SW480 (cell line): Measurements from ENCODE around the gene NQO2.
"Not testable (repeated sequence)": the region's sequence is repeated elsewhere in the genome, so short reads cannot be mapped to it uniquely, and the experiment has no call there.

Source experiments
- DNase-seq: peaks from one replicate; pipeline ENCODE4 v3.0.0-alpha.2; 2016; ENCODE audit warnings: low spot score

Gene NQO2

GRCh38 chr6:2989332-2990247 lies 10.1 kb upstream of the NQO2 start:
- peak; percentile 94 for DNase-seq

DNA sequence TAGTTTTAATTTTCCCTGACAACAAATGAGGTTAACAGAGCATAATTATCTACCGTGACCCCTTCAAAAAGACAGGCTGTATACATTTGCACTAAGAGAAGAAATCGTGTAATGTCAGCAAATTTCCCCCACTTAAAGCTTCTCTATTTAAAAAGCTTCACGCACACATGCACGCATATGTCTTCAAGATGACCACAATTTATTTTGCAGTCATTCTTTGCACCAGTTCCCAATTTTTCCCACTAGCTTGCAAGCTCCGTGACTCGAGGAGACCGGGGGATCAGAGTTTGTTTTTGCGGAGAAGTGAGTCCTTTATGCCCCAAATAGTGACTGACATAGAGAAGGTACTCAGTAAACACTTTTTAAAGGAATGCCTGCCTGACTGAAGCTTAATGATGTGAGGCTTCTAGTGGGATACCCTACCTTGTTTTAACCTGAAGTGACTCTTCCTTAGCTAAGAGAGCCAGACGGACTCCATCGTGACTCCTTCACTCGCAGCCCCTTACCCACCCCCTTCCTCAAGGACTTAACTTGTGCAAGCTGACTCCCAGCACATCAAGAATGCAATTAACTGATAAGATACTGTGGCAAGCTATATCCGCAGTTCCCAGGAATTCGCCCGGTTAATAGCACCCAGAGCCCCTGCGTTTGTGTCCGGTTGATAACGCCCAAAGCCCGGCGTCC lies 9.3 kb upstream of the NQO2 start:
- DNase-seq = peak; percentile 34

- no peak for DNase-seq
These were observed 8.7 kb upstream of the NQO2 start for GRCh38 chr6:2990932-2991506.

- no peak for DNase-seq
These were observed 7.2 kb upstream of the NQO2 start for GRCh38 chr6:2992330-2992979.

GRCh38 chr6:2993755-2994317 lies 5.9 kb upstream of the NQO2 start:
- DNase-seq = no peak

DNA sequence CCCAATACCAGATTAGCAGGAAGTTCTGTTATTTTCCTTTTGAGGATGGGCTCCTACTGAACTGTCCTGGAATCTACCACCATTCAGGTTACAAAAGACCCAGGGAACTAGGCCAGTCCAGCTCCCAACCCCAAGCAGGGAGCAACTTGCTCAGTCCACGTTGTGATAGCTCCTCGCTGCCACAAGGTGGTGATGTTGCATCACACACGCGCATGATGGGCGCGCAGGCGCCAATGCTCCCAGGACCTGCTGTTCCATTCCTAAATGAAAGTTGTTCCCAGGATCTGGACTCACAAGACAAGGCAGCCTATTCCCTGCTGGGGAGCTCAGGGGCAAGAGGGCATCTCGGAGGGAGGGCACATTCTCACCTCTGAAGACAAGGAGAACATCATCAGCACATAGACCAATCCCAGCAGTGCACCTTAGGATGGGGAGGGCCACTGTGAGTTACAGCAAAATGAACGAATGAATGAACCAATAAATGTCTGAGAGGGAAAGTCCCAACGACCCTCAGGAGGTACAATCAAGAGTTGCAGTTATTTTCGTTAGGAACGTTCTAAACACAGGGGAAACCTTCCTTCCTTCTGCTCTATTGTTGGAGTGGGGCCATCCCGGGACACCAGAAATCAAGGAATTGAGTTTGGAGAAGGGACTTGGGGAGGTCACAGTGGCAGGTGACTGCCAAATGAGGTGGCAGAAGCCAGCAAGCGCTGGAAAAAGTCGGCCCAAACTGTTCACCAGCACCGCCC lies 1.3 kb upstream of the NQO2 start:
- DNase-seq = not testable (repeated sequence)

DNA sequence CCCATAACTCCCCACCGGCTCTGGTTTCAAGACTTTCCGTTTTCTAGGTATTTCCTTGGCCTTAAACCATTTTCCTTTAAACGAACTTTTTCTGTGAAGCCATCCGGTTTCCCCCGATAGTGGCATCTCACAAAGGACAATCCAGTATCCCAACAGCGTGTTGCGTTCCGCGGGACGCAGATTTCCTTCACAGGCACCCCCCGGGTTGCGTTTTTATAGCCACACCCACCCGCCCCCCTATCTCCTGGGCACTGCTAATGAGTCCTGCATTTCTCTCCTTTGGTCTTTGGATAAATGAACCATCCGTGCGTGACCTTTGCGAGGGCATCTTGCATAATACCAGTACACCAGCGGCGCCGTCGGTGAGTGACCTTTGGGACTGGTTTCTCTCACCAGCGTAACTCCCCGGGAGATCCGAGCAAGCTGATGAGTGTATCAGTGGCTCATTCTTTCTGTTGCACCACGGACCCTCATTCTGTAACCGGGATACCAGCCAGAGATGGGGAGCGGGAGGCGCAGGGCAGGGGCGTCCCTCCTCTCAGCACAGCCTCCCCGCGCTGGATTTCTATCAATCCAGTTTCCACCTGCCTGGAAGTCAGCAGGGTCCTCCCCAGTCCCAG lies 586 bp upstream of the NQO2 start:
- peak; percentile 73 for DNase-seq

GRCh38 chr6:3001146-3001772 lies 1.6 kb downstream of the NQO2 start:
- no peak for DNase-seq

DNA sequence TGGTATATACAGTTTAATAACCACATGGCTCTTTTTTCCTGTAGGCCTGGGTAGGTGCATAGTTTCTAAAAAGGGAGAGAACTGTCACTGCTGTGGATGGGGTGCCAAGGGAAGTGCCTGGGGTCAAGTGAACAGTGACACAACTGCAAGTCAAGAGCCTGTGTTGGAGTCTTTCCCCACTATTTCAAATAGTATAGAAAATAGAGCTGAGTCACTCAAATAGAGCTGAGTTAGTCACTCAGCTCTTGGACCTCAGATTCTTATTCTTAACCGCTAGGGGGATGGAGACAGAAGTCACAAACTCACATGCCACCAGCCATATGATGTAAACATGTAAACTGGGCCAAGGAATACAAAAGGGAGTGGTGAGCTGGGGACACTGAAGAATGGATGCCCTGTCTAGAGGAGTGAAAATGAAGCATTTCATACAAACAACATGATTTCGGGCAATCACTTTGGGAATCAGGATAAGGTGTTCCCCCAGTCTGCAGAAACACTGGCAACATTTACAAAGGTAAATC lies 2.1 kb downstream of the NQO2 start:
- peak; percentile 81 for DNase-seq

- not testable (repeated sequence) for DNase-seq
These were observed 3.5 kb downstream of the NQO2 start for GRCh38 chr6:3003226-3003625.

DNA sequence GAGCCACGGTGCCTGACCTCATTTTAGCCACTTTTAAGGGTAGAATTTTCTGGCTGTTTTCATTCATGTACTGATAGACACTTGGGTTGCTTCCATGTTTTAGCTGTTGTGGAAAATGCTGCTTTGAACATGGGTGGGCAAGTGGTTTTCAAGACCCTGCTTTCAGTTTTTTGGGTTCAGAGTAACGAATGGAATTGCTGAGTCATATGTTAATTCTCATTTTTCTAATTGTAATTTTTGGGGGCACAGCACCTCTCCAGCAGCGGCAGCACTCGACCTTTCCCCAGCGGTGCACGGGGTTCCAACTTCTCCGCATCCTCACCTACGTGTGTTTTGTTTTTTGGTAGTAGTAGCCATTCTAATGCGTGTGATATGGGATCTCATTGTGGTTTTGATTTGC lies 5.4 kb downstream of the NQO2 start:
- DNase-seq = no peak

DNA sequence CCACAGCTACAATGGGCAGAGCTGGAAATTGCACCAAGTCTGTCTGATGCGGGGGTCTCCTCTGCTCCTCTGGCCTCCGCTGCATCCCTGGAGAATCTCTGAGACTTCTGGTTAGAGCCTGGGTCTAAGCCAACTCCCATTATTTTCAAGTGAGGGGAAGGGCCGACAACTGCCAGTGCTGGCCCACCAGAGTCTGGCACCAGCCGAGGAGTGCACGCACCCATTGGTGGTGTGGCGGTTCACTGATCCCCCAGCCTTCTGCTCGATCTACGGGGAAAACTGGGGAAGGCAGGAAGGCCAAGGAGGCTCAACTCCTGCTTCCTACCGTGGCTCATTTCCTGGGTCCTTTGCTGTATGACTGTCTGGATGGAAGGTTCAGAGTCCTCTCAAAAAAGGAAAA lies 6.2 kb downstream of the NQO2 start:
- no peak for DNase-seq

GRCh38 chr6:3006476-3006875 lies 6.8 kb downstream of the NQO2 start:
- no peak for DNase-seq

DNA sequence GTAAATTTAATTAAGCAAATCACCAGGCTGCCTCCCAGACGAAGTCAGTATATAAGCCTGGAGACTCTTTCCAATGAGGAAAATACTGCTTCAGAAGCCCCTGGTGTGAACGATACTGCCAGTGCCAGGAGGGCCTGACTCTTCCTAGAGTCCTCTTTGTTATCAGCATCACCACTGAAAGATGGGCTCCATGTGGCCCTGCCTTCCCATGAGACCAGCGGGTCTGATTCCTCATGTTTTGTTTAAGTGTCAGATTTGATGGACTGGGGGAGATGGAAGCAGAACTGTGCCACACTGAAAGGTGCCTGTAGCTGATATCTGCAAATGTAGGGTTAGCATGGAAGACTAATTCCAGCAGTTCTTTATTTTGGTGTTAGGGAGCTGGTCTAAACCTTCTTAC lies 7.9 kb downstream of the NQO2 start:
- DNase-seq = no peak

DNA sequence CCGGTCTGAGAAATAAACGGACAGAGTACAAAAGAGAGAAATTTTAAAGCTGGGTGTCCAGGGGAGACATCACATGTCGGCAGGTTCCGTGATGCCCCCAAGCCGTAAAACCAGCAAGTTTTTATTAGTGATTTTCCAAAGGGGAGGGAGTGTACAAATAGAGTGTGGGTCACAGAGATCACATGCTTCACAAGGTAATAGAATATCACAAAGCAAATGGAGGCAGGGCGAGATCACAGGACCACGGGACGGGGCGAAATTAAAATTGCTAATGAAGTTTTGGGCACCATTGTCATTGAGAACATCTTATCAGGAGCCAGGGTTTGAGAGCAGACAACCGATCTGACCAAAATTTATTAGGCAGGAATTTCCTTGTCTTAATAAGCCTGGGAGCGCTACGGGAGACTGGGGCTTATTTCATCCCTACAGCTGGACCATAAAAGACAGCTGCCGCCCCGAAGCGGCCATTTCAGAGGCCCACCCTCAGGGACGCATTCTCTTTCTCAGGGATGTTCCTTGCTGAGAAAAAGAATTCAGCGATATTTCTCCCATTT lies 9.1 kb downstream of the NQO2 start:
- DNase-seq = not testable (repeated sequence)

- DNase-seq = no peak
These were observed 10.2 kb downstream of the NQO2 start for GRCh38 chr6:3009930-3010329.

- DNase-seq = no peak
These were observed 11.5 kb downstream of the NQO2 start for GRCh38 chr6:3011158-3011557.

- no peak for DNase-seq
These were observed 11.9 kb downstream of the NQO2 start for GRCh38 chr6:3011592-3011991.

DNA sequence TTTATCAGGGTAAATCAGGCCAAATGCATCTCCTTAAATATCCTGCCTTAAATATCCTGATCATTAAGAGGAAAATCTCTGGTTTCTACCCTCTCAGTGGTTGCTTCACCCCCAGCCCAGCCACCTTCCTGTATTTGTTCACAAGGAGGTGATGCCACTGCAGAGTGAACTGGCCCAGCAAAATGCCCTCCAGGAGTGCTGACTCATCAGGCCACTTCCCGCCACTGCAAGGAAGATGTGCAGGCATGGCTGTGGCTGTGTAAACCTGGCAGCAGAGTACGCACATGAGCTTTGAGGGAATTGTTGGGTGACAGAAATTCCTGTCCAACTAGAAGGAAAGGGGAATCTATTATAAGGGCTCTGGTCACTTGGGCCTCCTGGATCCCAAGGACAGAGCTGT lies 13.8 kb downstream of the NQO2 start:
- peak; percentile 9 for DNase-seq
